Transverse colon (tissue), 3 donors: ENCODE measurements around the gene UBQLNL.

ENCODE experiments used
- CTCF ChIP-seq, 5 experiments: fragments of 200-600 bp in 3 of 5; fragments of 450-650 bp in 2 of 5; sonication (generic) in 3 of 5; IDR thresholded peaks; 1 replicate in 2 of 5; 2 replicates in 3 of 5; pipeline ENCODE4 v1.5.1; 2016 to 2017; ENCODE audit warnings: antibody characterized with exemption in 5 of 5, inconsistent platforms in 3 of 5, mild to moderate bottlenecking in 2 of 5, moderate library complexity in 1 of 5
- EP300 ChIP-seq: sonication (generic); formaldehyde crosslinking; IDR thresholded peaks from one replicate; pipeline ENCODE4 v1.6.1; 2017; ENCODE audit warnings: antibody characterized with exemption, low read depth

GRCh38 chr11:5489576-5490357 lies 26.7 kb downstream of the UBQLNL start:
- TF ChIP-seq CTCF (IDR thresholded peaks at IDR 0.05) (no peak), EP300 (no peak)
